Endothelial cell of umbilical vein (primary cell): Measurements from ENCODE around the gene ZNF213. TPM values are rescaled to one million over a fixed set of nuclear protein-coding genes. Genes with fewer than 3 reads are reported as not detected.

Source experiments
- BruUV-seq: library from RNA; stranded (reverse); fragments of 400-500 nt; replicated peaks from 2 replicates; lab custom pipeline; 2021; lab: Mats Ljungman, UMichigan
- CTCF ChIA-PET: fragments of 300-600, 350-600 bp; sonication (Branson Sonifier 250); formaldehyde crosslinking; loops from one replicate; lab custom pipeline; 2021; ENCODE audit warnings: antibody characterized with exemption, inconsistent platforms; lab: Charles Lee
- POLR2A ChIA-PET: fragments of 300-600, 350-600 bp; sonication (Branson Sonifier 250); formaldehyde crosslinking; loops from one replicate; lab custom pipeline; 2021; ENCODE audit warnings: antibody characterized with exemption, inconsistent platforms; lab: Charles Lee
- DNase-seq: peaks from one replicate; pipeline ENCODE4 v3.0.0-alpha.2; 2011; ENCODE audit warnings: low read depth, low spot score
- FAIRE-seq: peaks from 2 replicates; lab custom pipeline; 2011; peaks lifted over from hg19 to GRCh38; lab: Jason Lieb, UNC
- H2AFZ ChIP-seq: 2 replicates; pipeline ENCODE4 v1.6.0; 2012; ENCODE audit warnings: low read depth, low read length, control low read depth, inconsistent platforms
- H3K27ac ChIP-seq: 2 replicates; pipeline ENCODE4 v1.5.1; 2011; ENCODE audit warnings: low read depth, mild to moderate bottlenecking, control low read depth, low read length, moderate library complexity; ENCODE audit not compliant: insufficient read depth
- H3K27me3 ChIP-seq, 2 experiments: 2 replicates each; pipeline versions ENCODE4 v1.6.0 to v1.6.1; 2011; ENCODE audit warnings: low read length in 2 of 2, mixed read lengths in 1 of 2; ENCODE audit not compliant: control insufficient read depth in 2 of 2, insufficient read depth in 2 of 2
- H3K36me3 ChIP-seq, 2 experiments: 2 replicates in 1 of 2; 3 replicates in 1 of 2; pipeline ENCODE4 v1.5.1; 2011; ENCODE audit warnings: low read length in 2 of 2, mild to moderate bottlenecking in 1 of 2, moderate library complexity in 1 of 2; ENCODE audit not compliant: control insufficient read depth in 2 of 2, insufficient read depth in 2 of 2; ENCODE audit errors: extremely low read depth in 1 of 2
- H3K4me1 ChIP-seq: 3 replicates; pipeline ENCODE4 v1.5.1; 2011; ENCODE audit warnings: mild to moderate bottlenecking, low read length; ENCODE audit not compliant: control insufficient read depth, insufficient read depth; ENCODE audit errors: extremely low read depth
- H3K4me2 ChIP-seq: 2 replicates; pipeline ENCODE4 v1.6.1; 2011; ENCODE audit warnings: low read length, control low read depth, mixed read lengths; ENCODE audit not compliant: insufficient read depth
- H3K4me3 ChIP-seq, 3 experiments: fragments of 200-600 bp in 1 of 3; sonication (generic), shearing (Covaris generic) in 1 of 3; replicated peaks in 1 of 3; 2 replicates each; pipeline ENCODE4 v1.5.1; 2011 to 2016; ENCODE audit warnings: control low read depth in 3 of 3, low read length in 3 of 3, mild to moderate bottlenecking in 2 of 3, inconsistent platforms in 1 of 3, low read depth in 1 of 3, moderate library complexity in 1 of 3; ENCODE audit not compliant: insufficient read depth in 1 of 3
- H3K79me2 ChIP-seq: 2 replicates; pipeline ENCODE4 v1.6.0; 2012; ENCODE audit warnings: low read length, inconsistent platforms; ENCODE audit not compliant: control insufficient read depth, insufficient read depth
- H3K9ac ChIP-seq: replicated peaks from 2 replicates; pipeline ENCODE3; 2011; ENCODE audit warnings: low read length, control low read depth; ENCODE audit not compliant: insufficient read depth; ENCODE audit errors: extremely low read depth
- H3K9me1 ChIP-seq: replicated peaks from 3 replicates; pipeline ENCODE4 v1.6.0; 2011; ENCODE audit warnings: mild to moderate bottlenecking, low read length; ENCODE audit not compliant: control insufficient read depth, insufficient read depth; ENCODE audit errors: extremely low read depth
- H3K9me3 ChIP-seq: replicated peaks from 2 replicates; pipeline ENCODE4 v1.5.1; 2012; ENCODE audit warnings: low read length, inconsistent platforms; ENCODE audit not compliant: control insufficient read depth, insufficient read depth
- H4K20me1 ChIP-seq: replicated peaks from 2 replicates; pipeline ENCODE3; 2011; ENCODE audit warnings: mild to moderate bottlenecking, low read length; ENCODE audit not compliant: control insufficient read depth, insufficient read depth; ENCODE audit errors: extremely low read depth
- CTCF ChIP-seq, 2 donors: IDR thresholded peaks; 1 replicate in 1 of 2; 2 replicates in 1 of 2; pipeline ENCODE4 v1.5.1; 2011; ENCODE audit warnings: low read length in 2 of 2, mild to moderate bottlenecking in 2 of 2, moderate library complexity in 2 of 2, control low read depth in 1 of 2, inconsistent platforms in 1 of 2, low read depth in 1 of 2; ENCODE audit not compliant: insufficient read depth in 1 of 2; ENCODE audit errors: extremely low read depth in 1 of 2
- EZH2 ChIP-seq: IDR thresholded peaks from 2 replicates; pipeline ENCODE4 v1.6.1; 2012; ENCODE audit warnings: borderline replicate concordance, low read depth, mild to moderate bottlenecking, moderate library complexity, low read length, inconsistent platforms; ENCODE audit not compliant: severe bottlenecking
- FOS ChIP-seq: IDR thresholded peaks from 2 replicates; pipeline ENCODE4 v1.6.1; 2011; ENCODE audit warnings: mild to moderate bottlenecking, low read length, moderate library complexity, borderline replicate concordance; ENCODE audit not compliant: insufficient read depth
- GATA2 ChIP-seq: IDR thresholded peaks from 2 replicates; pipeline ENCODE4 v1.7.0; 2011; ENCODE audit warnings: low read depth, mild to moderate bottlenecking, moderate library complexity, mixed read lengths, low read length; ENCODE audit not compliant: insufficient read length, insufficient read depth
- JUN ChIP-seq: IDR thresholded peaks from 2 replicates; pipeline ENCODE4 v1.6.1; 2011; ENCODE audit warnings: borderline replicate concordance, low read depth; ENCODE audit not compliant: insufficient read length, insufficient read depth
- MAX ChIP-seq: IDR thresholded peaks from 2 replicates; pipeline ENCODE4 v1.6.1; 2011; ENCODE audit not compliant: insufficient read depth, insufficient read length
- MYC ChIP-seq: IDR thresholded peaks from one replicate; pipeline ENCODE4 v1.6.1; 2011; ENCODE audit warnings: mild to moderate bottlenecking, low read depth, low read length
- POLR2A ChIP-seq: IDR thresholded peaks from 2 replicates; pipeline ENCODE4 v1.6.1; 2012; ENCODE audit warnings: low read depth, mild to moderate bottlenecking, control low read depth, low read length
- POLR2AphosphoS5 ChIP-seq: IDR thresholded peaks from 2 replicates; pipeline ENCODE4 v1.6.1; 2012; ENCODE audit warnings: low read depth, mild to moderate bottlenecking, control low read depth, low read length, moderate library complexity; ENCODE audit not compliant: insufficient read depth
- dilution Hi-C: fragments of 300-500 bp; cut with MboI; formaldehyde crosslinking; loops from one replicate; pipeline ENCODE4 v1.15.0; 2019; ENCODE audit warnings: low sequenced_read_pairs; ENCODE audit not compliant: extremely low pct_ligation_motif_present
- intact Hi-C: fragments of 100-400 bp; cut with micrococcal nuclease; formaldehyde crosslinking; loops from one replicate; pipeline ENCODE4 v1.10.0; 2022
- polyA plus RNA-seq, 4 experiments: library from polyadenylated mRNA; depleted of rRNA in 3 of 4; stranded (reverse) in 3 of 4; unstranded in 1 of 4; fragments of >200 nt; gene quantifications; 2 replicates each; pipeline versions ENCODE4 v1.2.1 to v1.2.3, GENCODE V29; 2011 to 2012; ENCODE audit warnings: missing spikeins in 1 of 4
- total RNA-seq: library from RNA; stranded (reverse); gene quantifications from 2 replicates; pipeline ENCODE4 v1.2.3, GENCODE V29; 2021

The ZNF213 gene
- total and polyA plus RNA-seq, 2 donors (not counting 3 experiments of a cell fraction or from before 2014, with no cell fraction given): 2.0 to 9.8 TPM

- H3K4me1 ChIP-seq: peaks cover 20% of the 10 kb centered on the region
- TF ChIP-seq EZH2: peak; percentile 42
- TF ChIP-seq FOS: no peak
- TF ChIP-seq POLR2AphosphoS5: no peak
- H2AFZ ChIP-seq: peak overlapping the region; percentile 15
- H3K27ac ChIP-seq: no peak overlapping the region
- H3K4me2 ChIP-seq: peak overlapping the region; percentile 52
- DNase-seq: peak; percentile 39
- H3K27me3 ChIP-seq: peaks cover 23 to 24% of the 10 kb centered on the region in 2 experiments
- BruUV-seq: no TSS peak
- POLR2A ChIA-PET: interaction anchor here (0.6 kb wide), 1 partner anchor 253 kb away, joined by 3 read pairs; no protein-coding TSS in a partner anchor
- H3K9me1 ChIP-seq: no peaks in the 10 kb centered on the region
- H3K4me3 ChIP-seq: peak overlapping the region in 1 of 3 experiments; percentile 10
- no peaks in the 10 kb centered on the region for H3K9me3 ChIP-seq
- CTCF ChIA-PET: interaction anchor here (1.6 kb wide), 1 partner anchor 25 kb away, joined by 4 read pairs; no protein-coding TSS in a partner anchor
- H3K79me2 ChIP-seq: no peaks in the 10 kb centered on the region
- no peaks in the 10 kb centered on the region for H3K36me3 ChIP-seq
- H4K20me1 ChIP-seq: no peaks in the 10 kb centered on the region
- peak; percentile 67 for FAIRE-seq
- intact Hi-C loops (no loop called here), dilution Hi-C loops (no loop called here)
- H3K9ac ChIP-seq: no peak overlapping the region
These were observed 40.6 kb downstream of the ZNF213 start for GRCh38 chr16:3175157-3176093.

GRCh38 chr16:3179651-3180050, 44.8 kb downstream of the ZNF213 start:
- no peak overlapping the region for H2AFZ ChIP-seq
- H3K4me2 ChIP-seq: no peak overlapping the region
- dilution Hi-C loops (no loop called here), intact Hi-C loops (loop anchor here (5.0 kb wide), 1 partner anchor 278 kb away; no protein-coding TSS in a partner anchor)
- H3K27ac ChIP-seq: no peak overlapping the region
- H3K4me1 ChIP-seq: peaks cover 18% of the 10 kb centered on the region
- H3K79me2 ChIP-seq: no peaks in the 10 kb centered on the region
- no peaks in the 10 kb centered on the region for H4K20me1 ChIP-seq
- no peaks in the 10 kb centered on the region for H3K9me3 ChIP-seq
- ChIA-PET CTCF (no interaction called here), POLR2A (interaction anchor here (0.6 to 0.7 kb wide), 2 partner anchors 45 to 253 kb away, joined by 5 to 8 read pairs; partner anchors contain the start of gene ZNF213)
- no TSS peak for BruUV-seq
- TF ChIP-seq JUN (no peak), MYC (no peak), CTCF (IDR thresholded peaks at IDR 0.05; ENCODE audit: extremely low read depth in 1 of 2, insufficient read depth in 1 of 2, low read depth in 1 of 2, low read length in 2 of 2) (no peak), EZH2 (no peak), MAX (no peak), POLR2A (no peak), POLR2AphosphoS5 (no peak), GATA2 (no peak), FOS (no peak)
- H3K9me1 ChIP-seq: no peaks in the 10 kb centered on the region
- no peak for FAIRE-seq
- peaks cover 10% of the 10 kb centered on the region in 2 experiments for H3K27me3 ChIP-seq
- H3K4me3 ChIP-seq: no peak overlapping the region
- no peak overlapping the region for H3K9ac ChIP-seq
- DNase-seq: no peak
- H3K36me3 ChIP-seq: no peaks in the 10 kb centered on the region
